Measurements from ENCODE around the gene MAPK9. TPM values are rescaled to one million over a fixed set of nuclear protein-coding genes. Genes with fewer than 3 reads are reported as not detected.

The MAPK9 gene
- total RNA-seq, 1 experiment from 2014 or later = 93.1 TPM

GRCh38 chr5:180199390-180199789 lies 92.5 kb downstream of the MAPK9 start:
- POLR2A ChIA-PET = no interaction called here
- Mint-ChIP-seq H3K27me3 (ENCODE audit: insufficient read depth, unreplicated experiment) (no peaks in the 10 kb centered on the region), H3K27ac (ENCODE audit: unreplicated experiment) (no peak overlapping the region), H3K4me3 (ENCODE audit: unreplicated experiment) (no peak overlapping the region), H3K9me3 (ENCODE audit: unreplicated experiment) (no peaks in the 10 kb centered on the region), H3K36me3 (ENCODE audit: insufficient read depth, unreplicated experiment) (no peaks in the 10 kb centered on the region), H3K4me1 (ENCODE audit: low read depth, unreplicated experiment) (no peaks in the 10 kb centered on the region)
- CTCF ChIA-PET = no interaction called here
- Histone ChIP-seq H3K4me1 (no peaks in the 10 kb centered on the region), H3K36me3 (ENCODE audit: control insufficient read depth, insufficient read depth, low read length) (no peaks in the 10 kb centered on the region), H3K4me3 (ENCODE audit: low read depth, low read length) (no peak overlapping the region), H3K9me3 (no peaks in the 10 kb centered on the region), H3K27me3 (replicated peaks; ENCODE audit: control insufficient read depth, insufficient read depth, low read length) (no peaks in the 10 kb centered on the region)
- intact Hi-C loops (cut with micrococcal nuclease; ENCODE audit: unreplicated experiment) = no loop called here
- TF ChIP-seq CTCF (IDR thresholded peaks at IDR 0.05; ENCODE audit: insufficient read depth in 1 of 2, low read depth in 1 of 2, low read length in 1 of 2, severe bottlenecking in 1 of 2, unreplicated experiment in 1 of 2) = no peak
- no TSS peak for BruUV-seq (replicated peaks)
- DNase-seq = no peak

- Mint-ChIP-seq H3K4me3 (ENCODE audit: unreplicated experiment) (no peak overlapping the region), H3K27ac (ENCODE audit: unreplicated experiment) (no peak overlapping the region), H3K9me3 (ENCODE audit: unreplicated experiment) (no peaks in the 10 kb centered on the region), H3K36me3 (ENCODE audit: insufficient read depth, unreplicated experiment) (no peaks in the 10 kb centered on the region), H3K4me1 (ENCODE audit: low read depth, unreplicated experiment) (no peaks in the 10 kb centered on the region), H3K27me3 (ENCODE audit: insufficient read depth, unreplicated experiment) (no peaks in the 10 kb centered on the region)
- no peak overlapping the region for H3K4me3 ChIP-seq (ENCODE audit: low read depth, low read length)
- POLR2A ChIA-PET = no interaction called here
- no peaks in the 10 kb centered on the region for H3K4me1 ChIP-seq
- no peaks in the 10 kb centered on the region for H3K36me3 ChIP-seq (ENCODE audit: control insufficient read depth, insufficient read depth, low read length)
- no peaks in the 10 kb centered on the region for H3K27me3 ChIP-seq (replicated peaks; ENCODE audit: control insufficient read depth, insufficient read depth, low read length)
- DNase-seq = no peak
- no peaks in the 10 kb centered on the region for H3K9me3 ChIP-seq
- intact Hi-C loops (cut with micrococcal nuclease; ENCODE audit: unreplicated experiment) = no loop called here
- no TSS peak for BruUV-seq (replicated peaks)
- CTCF ChIA-PET = no interaction called here
- no peak for TF ChIP-seq CTCF (IDR thresholded peaks at IDR 0.05; ENCODE audit: insufficient read depth in 1 of 2, low read depth in 1 of 2, low read length in 1 of 2, severe bottlenecking in 1 of 2, unreplicated experiment in 1 of 2)
These were observed 93.7 kb downstream of the MAPK9 start for GRCh38 chr5:180198208-180198607.

DNA sequence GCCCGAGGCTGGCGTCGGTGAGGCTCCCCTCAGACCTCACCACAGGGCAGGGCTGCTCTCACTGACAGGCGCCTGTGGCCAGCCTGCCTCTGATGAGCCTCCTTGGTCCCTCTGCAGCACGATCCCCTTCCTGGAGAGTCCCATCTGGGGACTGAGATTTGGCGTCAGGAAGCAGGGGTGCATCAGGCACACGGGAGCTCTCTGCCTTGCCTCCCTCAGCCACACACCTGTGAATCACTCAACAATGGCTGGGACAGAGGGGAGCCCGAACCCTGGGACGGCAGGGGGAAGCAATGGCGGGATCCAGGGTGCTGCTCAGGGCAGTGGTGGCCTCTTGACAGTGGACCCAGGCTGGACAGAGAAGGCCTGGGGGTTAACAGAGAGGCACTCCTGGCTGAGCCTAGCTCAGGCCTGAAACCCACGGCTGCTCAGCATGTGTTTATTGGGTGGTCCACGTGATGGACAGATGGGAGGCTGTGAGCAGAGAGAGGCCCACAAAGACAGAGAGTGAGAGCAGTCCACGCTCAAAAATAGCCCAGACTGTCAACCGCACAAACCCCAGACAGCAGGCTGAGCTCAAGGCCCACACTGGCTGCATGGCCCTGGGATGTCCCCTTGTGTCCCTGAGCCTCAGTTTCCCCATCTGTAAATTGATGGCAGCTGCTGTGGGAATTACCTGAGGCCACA lies 94.7 kb downstream of the MAPK9 start:
- H3K4me3 Mint-ChIP-seq (ENCODE audit: unreplicated experiment) = no peak overlapping the region
- no peak overlapping the region for H3K4me3 ChIP-seq (ENCODE audit: low read depth, low read length)
- POLR2A ChIA-PET = no interaction called here
- BruUV-seq (replicated peaks) = no TSS peak
- no peak overlapping the region for H3K27ac Mint-ChIP-seq (ENCODE audit: unreplicated experiment)
- no peaks in the 10 kb centered on the region for H3K36me3 ChIP-seq (ENCODE audit: control insufficient read depth, insufficient read depth, low read length)
- DNase-seq = no peak
- no peaks in the 10 kb centered on the region for H3K27me3 Mint-ChIP-seq (ENCODE audit: insufficient read depth, unreplicated experiment)
- TF ChIP-seq CTCF (IDR thresholded peaks at IDR 0.05; ENCODE audit: insufficient read depth in 1 of 2, low read depth in 1 of 2, low read length in 1 of 2, severe bottlenecking in 1 of 2, unreplicated experiment in 1 of 2) = no peak
- H3K4me1 ChIP-seq = no peaks in the 10 kb centered on the region
- H3K36me3 Mint-ChIP-seq (ENCODE audit: insufficient read depth, unreplicated experiment) = no peaks in the 10 kb centered on the region
- no peaks in the 10 kb centered on the region for H3K9me3 Mint-ChIP-seq (ENCODE audit: unreplicated experiment)
- H3K4me1 Mint-ChIP-seq (ENCODE audit: low read depth, unreplicated experiment) = no peaks in the 10 kb centered on the region
- CTCF ChIA-PET = interaction anchor here (0.5 to 0.7 kb wide), 2 partner anchors 10 to 72 kb away, joined by 3 read pairs; no protein-coding TSS in a partner anchor
- H3K9me3 ChIP-seq = no peaks in the 10 kb centered on the region
- no peaks in the 10 kb centered on the region for H3K27me3 ChIP-seq (replicated peaks; ENCODE audit: control insufficient read depth, insufficient read depth, low read length)
- intact Hi-C loops (cut with micrococcal nuclease; ENCODE audit: unreplicated experiment) = no loop called here
